Panc1 (cell line): ENCODE data around the gene ISY1.
"Not testable (repeated sequence)": the region's sequence is repeated elsewhere in the genome, so short reads cannot be mapped to it uniquely, and the experiment has no call there.

Experiments used
- CTCF ChIP-seq: fragments of 450-650 bp; IDR thresholded peaks from 2 replicates; pipeline ENCODE4 v1.5.1; 2017; ENCODE audit warnings: mild to moderate bottlenecking
- POLR2AphosphoS5 ChIP-seq: IDR thresholded peaks from 2 replicates; pipeline ENCODE4 v1.6.1; 2012; ENCODE audit warnings: mild to moderate bottlenecking, low read depth, low read length, moderate library complexity
- REST ChIP-seq, 2 experiments: IDR thresholded peaks; 2 replicates each; pipeline ENCODE4 v1.6.1; 2011 to 2012; ENCODE audit warnings: low read depth in 2 of 2, control low read depth in 1 of 2, low read length in 1 of 2, mild to moderate bottlenecking in 1 of 2, moderate library complexity in 1 of 2; ENCODE audit not compliant: insufficient read depth in 1 of 2
- SIN3A ChIP-seq: IDR thresholded peaks from 2 replicates; pipeline ENCODE4 v1.6.1; 2012; ENCODE audit warnings: low read depth, mild to moderate bottlenecking, low read length, moderate library complexity, borderline replicate concordance; ENCODE audit not compliant: insufficient read depth
- TCF7L2 ChIP-seq: IDR thresholded peaks from 2 replicates; pipeline ENCODE4 v1.6.1; 2011; ENCODE audit warnings: mild to moderate bottlenecking, low read depth, low read length, inconsistent platforms

DNA sequence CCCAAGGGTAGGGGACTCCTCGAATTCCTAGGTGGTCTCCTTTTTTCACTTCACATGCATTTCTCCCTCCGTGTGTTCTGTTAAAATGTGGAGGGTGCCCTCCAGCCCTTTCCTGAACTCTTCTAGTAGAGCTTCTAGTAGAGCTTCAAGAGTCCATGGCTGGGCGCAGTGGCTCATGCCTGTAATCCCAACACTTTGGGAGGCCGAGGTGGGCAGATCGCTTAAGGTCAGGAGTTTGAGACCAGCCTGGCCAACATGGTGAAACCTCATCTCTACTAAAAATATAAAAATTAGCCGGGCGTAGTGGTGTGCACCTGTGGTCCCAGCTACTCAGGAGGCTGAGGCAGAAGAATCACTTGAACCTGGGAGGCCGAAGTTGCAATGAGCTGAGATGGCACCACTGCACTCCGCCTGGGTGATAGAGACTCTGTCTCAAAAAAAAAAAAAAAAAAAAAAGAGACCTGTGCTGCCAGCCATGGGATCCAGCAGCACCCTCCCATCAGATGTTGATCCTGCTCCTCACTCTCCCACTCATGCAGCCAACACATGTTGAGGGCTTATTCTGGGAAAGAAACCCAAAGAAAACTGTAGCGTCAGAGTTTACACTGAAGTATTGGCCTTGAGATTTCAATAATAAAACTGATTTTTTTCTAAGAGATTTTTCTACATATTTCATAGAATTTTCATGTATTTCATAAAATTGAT, 49.6 kb downstream of the ISY1 start:
- TF ChIP-seq CTCF; TCF7L2; REST (IDR thresholded peaks at IDR 0.05; ENCODE audit: insufficient read depth in 1 of 2, low read depth in 2 of 2, low read length in 1 of 2); SIN3A; POLR2AphosphoS5: not testable (repeated sequence)
